H1 (cell line): Measurements from ENCODE around the gene ERVMER34-1. TPM values are rescaled to one million over a fixed set of nuclear protein-coding genes. Genes with fewer than 3 reads are reported as not detected.
A peak's percentile ranks its signal among the peaks of the same experiment; 100 is the strongest.

Experiments used
- microRNA-seq, 2 experiments: library from miRNA; unstranded; fragments of <30 nt; microRNA quantifications; one replicate each; pipeline versions ENCODE4 to v1.2.0, GENCODE V29; 2016 to 2020; ENCODE audit warnings: borderline microRNAs expressed in 2 of 2, borderline number of aligned reads in 2 of 2, borderline replicate concordance in 1 of 2
- polyA plus RNA-seq, 7 experiments: library from polyadenylated mRNA; depleted of rRNA in 3 of 7; stranded (reverse) in 5 of 7; unstranded in 2 of 7; fragments of >200 nt in 5 of 7; fragments of 200-250 nt in 2 of 7; gene quantifications; 1 replicate in 5 of 7; 2 replicates in 1 of 7; 4 replicates in 1 of 7; pipeline versions ENCODE4 v1.2.1 to v1.2.3, GENCODE V29; 2011 to 2013; ENCODE audit warnings: missing spikeins in 2 of 7, mixed read lengths in 2 of 7
- small RNA-seq: library from polyadenylated mRNA; stranded (forward); fragments of <200 nt; extraction: miRNeasy Mini kit (QIAGEN cat#:217004); gene quantifications from one replicate; pipeline ENCODE3, GENCODE V24; 2013; ENCODE audit not compliant: insufficient read depth
- total RNA-seq: library from RNA; stranded (reverse); fragmentation: NEBNext Ultra II Directional; extraction: Animal tissue kit (Norgen Biotek cat#: 25700); gene quantifications from 2 replicates; pipeline ENCODE4 v1.2.1, GENCODE V29; 2021

The ERVMER34-1 gene
- total and polyA plus RNA-seq, 2 of the 8 experiments (the other 6 are each of a cell fraction or from before 2014, with no cell fraction given) = 14.2 to 34.3 TPM

Small RNA genes within 50 kb of the gene (microRNA-seq; reads per million reads assigned to microRNA genes)
- 2.8 to 3.0 reads per million in 2 experiments for gene MIR4449

Small RNA genes within 50 kb of the gene (small RNA-seq; reads per million reads assigned to genes)
- 3.4 reads per million, percentile 45 among the genes with 10 or more reads in this experiment for gene MIR4449
- gene RF00019 = not detected
- not detected for gene RF00568
- gene SNORA26 = 194 reads per million, percentile 98 among the genes with 10 or more reads in this experiment

Other genes with a start within 250 kb of the ERVMER34-1 start
- gene USP46, start 92.1 kb downstream of the ERVMER34-1 start, total RNA-seq = 53.4 and 62.4 TPM in 2 replicates
- gene USP46, start 92.1 kb downstream of the ERVMER34-1 start, polyA plus RNA-seq (2011; rRNA removed) = 6.3 and 10.6 TPM in 2 replicates
- 71.4 and 75.5 TPM in 2 replicates for gene RASL11B, start 110.9 kb upstream of the ERVMER34-1 start, total RNA-seq
- 43.4 and 49.8 TPM in 2 replicates for gene RASL11B, start 110.9 kb upstream of the ERVMER34-1 start, polyA plus RNA-seq (2011; rRNA removed)